Heart right ventricle (tissue), 16 donors: ENCODE measurements around the gene FGF22. TPM values are rescaled to one million over a fixed set of nuclear protein-coding genes. Genes with fewer than 3 reads are reported as not detected.
A peak's percentile ranks its signal among the peaks of the same experiment; 100 is the strongest.

Source experiments
- ATAC-seq, 8 donors: fragments of 200-7000 bp; cut with Tn5 transposase; one replicate each; pipeline ENCODE4 v1.9.1; 2020; ENCODE audit warnings: mild to moderate bottlenecking in 8 of 8, moderate library complexity in 8 of 8, moderate number of reproducible peaks in 1 of 8
- DNase-seq, 2 donors: peaks; one replicate each; pipeline ENCODE4 v3.0.0-alpha.2; 2020
- H3K27ac ChIP-seq, 10 donors: fragments of 200-600 bp; sonication (generic) in 2 of 10; one replicate each; pipeline versions ENCODE4 v1.5.0 to v1.8.0; 2020 to 2022; ENCODE audit warnings: mild to moderate bottlenecking in 3 of 10
- H3K27me3 ChIP-seq, 7 donors: fragments of 200-600 bp; one replicate each; pipeline ENCODE4 v1.8.0; 2021 to 2022; ENCODE audit warnings: mild to moderate bottlenecking in 2 of 7
- H3K36me3 ChIP-seq, 9 donors: fragments of 200-600 bp; sonication (generic) in 1 of 9; one replicate each; pipeline versions ENCODE4 v1.5.0 to v1.8.0; 2020 to 2022; ENCODE audit warnings: mild to moderate bottlenecking in 2 of 9
- H3K4me1 ChIP-seq, 9 donors: fragments of 200-600 bp; sonication (generic) in 1 of 9; one replicate each; pipeline versions ENCODE4 v1.5.0 to v1.8.0; 2020 to 2022; ENCODE audit warnings: mild to moderate bottlenecking in 4 of 9
- H3K4me3 ChIP-seq, 10 donors: fragments of 200-600 bp; sonication (generic) in 2 of 10; one replicate each; pipeline versions ENCODE4 v1.5.0 to v1.8.0; 2020 to 2022; ENCODE audit warnings: mild to moderate bottlenecking in 7 of 10, moderate library complexity in 2 of 10
- H3K9me3 ChIP-seq, 11 donors: fragments of 200-600 bp in 10 of 11; sonication (generic) in 2 of 11; one replicate each; pipeline versions ENCODE4 v1.5.0 to v1.8.0; 2013 to 2022; ENCODE audit warnings: mild to moderate bottlenecking in 2 of 11, control low read depth in 1 of 11, moderate library complexity in 1 of 11
- CTCF ChIP-seq, 9 donors: fragments of 200-600 bp; sonication (generic) in 2 of 9; IDR thresholded peaks; one replicate each; pipeline versions ENCODE4 v1.5.0 to v1.8.0; 2021 to 2022; ENCODE audit warnings: antibody characterized with exemption in 9 of 9, mild to moderate bottlenecking in 5 of 9, moderate library complexity in 1 of 9
- WGBS, 2 donors: extraction: QIAGEN DNeasy Blood & Tissue Kit; methylation state at CpG; one replicate each; pipeline ENCODE4 v1.1.7; 2013; ENCODE audit warnings: inconsistent platforms in 1 of 2; 5-methylcytosine and 5-hydroxymethylcytosine counted together
- intact Hi-C, 10 donors: fragments of 100-400 bp; cut with DNase I; formaldehyde crosslinking; loops; one replicate each; pipeline versions ENCODE4 v1.11.1 to v1.14.2; 2022
- polyA plus RNA-seq, 2 donors: library from polyadenylated mRNA; stranded (reverse); fragments of 200-250 nt; gene quantifications; one replicate each; pipeline ENCODE4 v1.2.3, GENCODE V29; 2013
- total RNA-seq, 10 donors: library from RNA; stranded (reverse); fragmentation: NEBNext Ultra II Directional in 3 of 10; extraction: Animal tissue kit (Norgen Biotek cat#: 25700) in 3 of 10; gene quantifications; one replicate each; pipeline versions ENCODE4 v1.2.1 to v1.2.4, GENCODE V29; 2021 to 2023
- donor health status: Arrhythmogenic right ventricular cardiomyopathy.
- donor health status: ischemic (EF 13 %, LVEDD 7.1; RV severe dilation, severe dysfunction).
- donor health status: healthy with polysubstance abuse.
- donor health status: DM: no; HTN: yes; CAD: no.
- donor health status: DM: no; HTN: no; CAD: no.
- donor health status: ischemic (EF 25% LVEDD 6.9; RV normal size, moderate dysfunction).
- donor health status: ischemic (EF 25% LVEDD 5.7; RV mildly dilated, moderate dysfunction).
- donor health status: healthy.
- donor health status: DM: yes; HTN: yes; CAD: no.
- donor health status: Ischemic cardiomyopathy.
- donor health status: ischemic (EF 35%, LVEDD 5.7; RV mildly dilated, moderate dysfunction).
- donor health status: nonischemic (EF 11% LVEDD 7.7; RV severe dilation, severe dysfunction).
- donor health status: DM: yes; HTN: yes; CAD: no.
- donor health status: PGD.
- donor health status: ischemic (EF 29% LVEDD 5.4; RV normal size, mild dysfunction).
- donor health status: nonischemic (EF 23%, LVEDD 6.1; RV moderate dilation, normal function).

The FGF22 gene
- total and polyA plus RNA-seq, 12 donors = 0.16 to 0.44 (median 0.30) TPM; not detected in 5

DNA sequence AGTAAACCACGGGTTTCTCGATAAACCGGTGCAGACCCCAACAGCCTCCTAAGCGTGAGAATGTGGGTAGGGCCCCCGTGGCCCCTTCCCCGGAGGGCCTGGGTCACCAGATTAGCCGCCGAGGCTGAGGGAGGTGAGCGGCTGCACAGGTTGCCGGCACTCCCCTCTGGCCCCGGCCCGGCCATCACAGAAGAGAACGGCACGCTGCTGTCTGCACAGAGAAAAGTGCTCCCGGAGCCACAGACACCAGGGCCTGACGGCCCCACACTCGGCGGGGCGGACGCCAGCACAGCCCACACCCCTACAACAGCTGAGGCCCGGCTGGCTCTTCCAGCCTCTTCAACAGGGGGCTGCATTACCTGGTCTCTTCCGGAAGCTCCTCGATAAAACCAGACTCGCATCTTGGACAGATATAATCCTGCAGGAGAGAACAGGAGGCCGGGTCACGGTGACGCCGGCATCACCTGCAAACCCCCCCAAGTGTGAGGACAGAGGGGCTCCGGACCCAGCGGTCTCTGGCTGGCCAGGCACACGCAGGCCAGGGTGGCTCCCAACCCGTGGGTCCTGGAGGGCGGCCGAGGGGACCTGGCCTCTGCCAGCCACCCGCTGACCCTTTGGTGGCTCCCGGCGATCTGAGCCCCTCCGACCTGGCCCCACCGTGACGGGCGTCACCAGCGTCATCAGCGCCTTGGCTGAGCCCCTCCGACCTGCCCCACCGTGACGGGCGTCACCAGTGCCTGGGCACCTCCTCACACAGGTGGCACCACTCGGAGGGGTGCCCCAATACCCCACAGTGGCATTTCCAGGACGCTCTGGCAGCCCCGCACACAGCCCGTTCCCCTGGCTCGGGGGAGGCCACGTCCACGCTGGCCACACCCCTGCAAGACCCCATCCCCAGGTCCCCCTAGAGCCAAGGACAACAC, 13.0 kb downstream of the FGF22 start:
- Histone ChIP-seq H3K27me3 (no peaks in the 10 kb centered on the region), H3K36me3 (peaks cover 5 to 84% (median 31%) of the 10 kb centered on the region in 9 donors), H3K27ac (no peak overlapping the region), H3K9me3 (no peaks in the 10 kb centered on the region), H3K4me1 (peaks cover 8 to 19% (median 11%) of the 10 kb centered on the region in 9 donors), H3K4me3 (no peak overlapping the region)
- 92 to 94% methylated on average over 54 of the region's 54 CpGs for WGBS, 2 donors
- DNase-seq (no peak), ATAC-seq (no peak)
- intact Hi-C loops = no loop called here
- TF ChIP-seq CTCF (IDR thresholded peaks at IDR 0.05) = no peak

GRCh38 chr19:653425-653824, 13.7 kb downstream of the FGF22 start:
- Histone ChIP-seq H3K36me3 (peaks cover 5 to 84% (median 26%) of the 10 kb centered on the region in 9 donors), H3K9me3 (no peaks in the 10 kb centered on the region), H3K27ac (no peak overlapping the region), H3K4me3 (no peak overlapping the region), H3K27me3 (no peaks in the 10 kb centered on the region), H3K4me1 (peaks cover 15 to 26% (median 18%) of the 10 kb centered on the region in 9 donors)
- intact Hi-C loops = no loop called here
- no peak for ATAC-seq
- WGBS, 2 donors = 91 to 94% methylated on average over 17 of the region's 17 CpGs
- TF ChIP-seq CTCF (IDR thresholded peaks at IDR 0.05) = no peak
- peak in 1 of 2 donors; percentile 9 for DNase-seq

DNA sequence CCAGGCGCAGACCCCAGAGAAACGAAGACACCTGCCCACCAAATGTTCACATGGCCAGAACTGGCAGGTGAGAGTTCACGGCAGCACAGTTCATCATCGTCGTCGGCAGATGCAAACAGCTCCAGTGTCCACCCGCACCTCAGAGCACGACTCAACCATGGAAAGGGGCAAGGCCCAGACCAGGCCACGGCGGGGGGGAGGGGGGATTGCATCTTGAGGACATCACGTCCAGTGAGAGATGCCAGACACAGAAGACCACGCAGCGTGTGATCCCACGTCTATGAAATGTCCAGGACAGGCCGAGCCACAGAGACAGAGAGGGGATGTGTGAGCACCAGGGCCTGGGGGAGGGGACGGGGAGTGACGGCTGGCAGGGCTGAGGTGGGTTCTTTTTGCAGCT, 16.0 kb downstream of the FGF22 start:
- no peak overlapping the region for H3K27ac ChIP-seq
- H3K4me1 ChIP-seq = peaks cover 33 to 49% (median 41%) of the 10 kb centered on the region in 9 donors
- H3K36me3 ChIP-seq = peaks cover 0 to 68% (median 17%) of the 10 kb centered on the region in 9 donors
- H3K27me3 ChIP-seq = no peaks in the 10 kb centered on the region
- intact Hi-C loops = loop anchor here in 1 of 10 donors (5.0 kb wide), 1 partner anchor 68 kb away; the partner anchor contains the start of gene HCN2
- no peak for TF ChIP-seq CTCF (IDR thresholded peaks at IDR 0.05)
- H3K9me3 ChIP-seq = no peaks in the 10 kb centered on the region
- H3K4me3 ChIP-seq = no peak overlapping the region
- DNase-seq (peak in 1 of 2 donors; percentile 11), ATAC-seq (no peak)
- WGBS, 2 donors = 77% methylated on average over 17 of the region's 17 CpGs

DNA sequence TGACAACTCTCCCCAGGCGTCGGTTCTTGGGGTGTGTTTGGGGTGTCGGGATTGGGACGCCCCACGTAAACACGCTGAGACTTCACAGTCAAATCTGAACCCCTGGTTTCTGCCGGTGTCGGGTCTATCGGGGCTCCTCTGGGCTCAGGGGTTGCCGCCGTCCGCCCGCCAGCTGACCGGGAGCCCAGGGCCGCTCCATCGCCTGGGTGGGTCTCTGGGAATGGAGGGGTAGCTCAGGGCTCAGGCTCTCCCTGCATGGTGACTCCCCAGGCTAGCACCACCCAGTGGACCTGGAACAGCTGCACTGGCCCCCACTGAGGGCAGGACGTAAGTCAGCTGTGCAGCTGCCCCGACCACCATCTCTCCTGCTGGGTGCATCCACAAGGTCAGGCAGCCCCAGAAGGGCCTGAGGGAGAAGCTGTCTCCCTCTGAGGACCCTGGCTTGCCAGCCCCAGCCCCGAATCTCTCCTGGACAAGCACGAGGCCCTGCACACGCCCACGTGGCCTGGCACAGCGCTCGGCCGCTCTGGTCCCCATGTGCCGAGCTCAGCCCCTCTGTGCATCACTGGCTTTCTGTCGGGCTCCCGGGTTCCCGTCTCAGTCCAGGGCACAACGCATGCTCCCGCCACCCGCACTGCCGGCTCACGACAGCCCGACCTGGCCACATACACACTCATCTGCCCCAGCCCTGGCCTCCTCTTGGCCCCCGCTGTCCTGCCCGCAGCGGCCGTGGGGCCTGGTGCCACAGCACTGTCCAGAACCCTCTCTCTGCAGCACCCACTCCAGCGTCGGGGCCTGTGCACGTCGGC, 17.3 kb downstream of the FGF22 start:
- ATAC-seq = no peak
- peaks cover 38 to 61% (median 53%) of the 10 kb centered on the region in 9 donors for H3K4me1 ChIP-seq
- 86 to 89% methylated on average over 43 of the region's 43 CpGs for WGBS, 2 donors
- peak overlapping the region in 1 of 10 donors; percentile 97 for H3K27ac ChIP-seq
- H3K36me3 ChIP-seq = peaks cover 0 to 56% (median 6%) of the 10 kb centered on the region in 9 donors
- no peak overlapping the region for H3K4me3 ChIP-seq
- DNase-seq = peak in 1 of 2 donors; percentile 12
- intact Hi-C loops = loop anchor here in 1 of 10 donors (5.0 kb wide), 1 partner anchor 70 kb away; the partner anchor contains the start of gene HCN2
- no peak for TF ChIP-seq CTCF (IDR thresholded peaks at IDR 0.05)
- no peaks in the 10 kb centered on the region for H3K9me3 ChIP-seq
- no peaks in the 10 kb centered on the region for H3K27me3 ChIP-seq
